Hematopoietic multipotent progenitor cell treated with erythropoietin and hydrocortisone succinate and interleukin-3 and kit ligand, for 8 days (in vitro differentiated cells): ENCODE results near the gene SVIL.
"Not testable (repeated sequence)": the region's sequence is repeated elsewhere in the genome, so short reads cannot be mapped to it uniquely, and the experiment has no call there.

Experiments
- DNase-seq: peaks from one replicate; pipeline ENCODE4 v3.0.0-alpha.2; 2015

SVIL gene

DNA sequence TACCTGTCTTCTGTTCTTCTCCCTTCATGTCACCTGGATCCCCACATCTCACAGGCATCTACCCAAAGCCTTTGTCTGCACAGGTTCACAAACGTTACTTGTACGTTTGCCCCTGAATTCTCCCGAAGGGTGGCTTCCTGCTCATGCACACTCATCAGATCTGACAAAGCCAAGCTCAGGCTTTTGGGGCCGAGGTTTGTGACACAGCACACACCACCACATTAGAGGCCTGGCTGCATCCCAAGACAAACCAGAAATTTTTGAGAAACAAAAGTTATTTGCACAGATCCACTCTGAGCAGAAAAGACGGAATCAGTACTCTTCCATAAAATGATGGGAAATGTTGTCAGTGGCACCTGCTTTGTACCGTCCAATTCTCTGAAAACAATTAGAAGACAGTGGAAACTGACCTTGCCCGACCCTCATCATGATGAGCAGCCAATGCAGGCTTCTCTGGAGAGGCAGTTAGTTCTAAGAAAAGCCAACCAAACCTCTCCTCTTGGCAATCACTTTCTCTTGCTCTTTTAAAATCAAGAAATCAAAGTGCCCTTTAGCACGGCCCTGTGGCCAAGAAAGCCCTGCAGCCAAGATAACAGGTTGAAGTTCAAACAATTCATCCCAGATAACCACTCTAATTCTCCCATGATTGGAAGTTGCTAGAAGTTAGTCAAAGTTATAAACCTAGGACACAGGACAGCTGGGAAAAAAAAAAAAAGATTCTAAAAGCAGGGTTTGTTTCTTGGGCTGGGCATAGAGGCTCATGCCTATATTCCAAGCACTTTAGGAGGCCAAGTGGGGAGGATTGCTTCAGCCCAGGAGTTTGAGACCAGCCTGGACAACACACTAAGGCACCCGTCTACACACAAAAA lies 13.6 kb upstream of the SVIL start:
- DNase-seq = no peak

DNA sequence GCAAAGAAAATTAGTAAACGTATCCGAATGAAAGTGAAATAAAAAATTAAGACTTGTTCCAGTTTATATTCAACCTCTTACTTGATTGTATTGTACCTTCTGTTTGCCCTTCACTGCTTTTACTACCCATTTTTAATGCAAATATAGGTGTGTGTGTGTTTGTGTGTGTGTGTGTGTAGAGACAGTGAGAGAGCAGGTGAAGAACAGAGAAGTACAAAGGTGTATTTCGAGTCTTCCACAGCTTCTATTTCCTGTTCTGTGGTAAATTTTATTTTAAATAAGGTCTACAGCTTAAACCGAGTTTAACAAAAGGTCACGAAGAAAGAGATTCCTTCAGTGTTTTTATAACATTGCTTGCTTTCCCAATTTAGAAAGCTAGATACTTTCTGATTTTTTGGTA lies 12.7 kb upstream of the SVIL start:
- no peak for DNase-seq

DNA sequence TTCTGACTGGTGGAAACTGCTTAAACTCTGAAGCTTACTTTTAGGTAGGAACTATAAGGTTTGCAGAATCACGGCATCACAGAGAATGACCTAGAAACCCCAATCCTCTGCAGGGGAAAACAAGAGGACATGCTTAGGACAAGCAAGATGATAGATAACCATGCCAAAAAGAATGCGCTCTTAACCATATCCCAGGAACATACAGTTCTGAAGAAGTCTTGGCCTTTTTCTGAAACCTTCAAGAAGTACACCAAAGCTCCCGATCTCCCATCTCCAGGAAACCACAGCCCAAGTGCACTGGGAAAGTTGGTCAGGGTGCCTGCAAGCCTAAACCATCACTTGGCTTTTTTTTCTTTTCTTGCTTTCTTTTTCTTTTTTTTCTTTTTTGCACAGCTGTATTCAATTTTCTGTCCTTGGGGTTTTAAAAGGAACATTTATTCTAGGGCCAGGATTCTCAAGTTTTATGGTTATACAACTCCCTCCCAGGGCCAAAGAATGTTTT lies 12.2 kb upstream of the SVIL start:
- no peak for DNase-seq

DNA sequence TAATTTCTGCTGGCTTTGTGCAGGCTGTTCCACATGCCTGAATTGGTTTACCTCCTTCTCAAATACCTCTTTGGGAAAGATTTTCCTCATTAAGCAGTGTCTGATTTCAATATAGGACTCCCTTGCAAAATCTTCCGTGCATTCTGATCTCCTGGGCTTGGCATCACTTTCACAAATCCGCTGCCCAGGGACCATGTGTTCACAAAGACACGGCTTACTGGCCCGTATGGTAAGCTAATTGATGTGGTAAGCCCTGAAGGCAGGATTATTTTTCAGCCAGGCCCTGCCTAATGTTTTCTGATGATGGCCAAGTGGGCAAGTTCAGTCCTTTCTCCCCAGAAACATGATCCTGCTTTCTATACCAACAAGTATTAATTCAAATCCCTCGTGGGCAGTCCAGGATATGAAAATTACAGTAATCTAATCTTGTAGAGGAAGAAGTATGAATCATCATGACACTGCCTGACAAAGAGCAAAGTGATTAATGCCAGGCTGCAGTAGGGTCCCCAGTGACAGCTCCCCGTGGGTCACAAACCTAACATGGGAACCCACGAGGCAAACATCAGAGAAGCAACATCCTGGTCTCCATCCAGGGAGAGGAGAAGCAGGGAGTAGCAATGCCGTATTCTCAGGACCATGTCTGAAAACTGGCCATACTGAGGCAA lies 11.6 kb upstream of the SVIL start:
- DNase-seq = no peak

DNA sequence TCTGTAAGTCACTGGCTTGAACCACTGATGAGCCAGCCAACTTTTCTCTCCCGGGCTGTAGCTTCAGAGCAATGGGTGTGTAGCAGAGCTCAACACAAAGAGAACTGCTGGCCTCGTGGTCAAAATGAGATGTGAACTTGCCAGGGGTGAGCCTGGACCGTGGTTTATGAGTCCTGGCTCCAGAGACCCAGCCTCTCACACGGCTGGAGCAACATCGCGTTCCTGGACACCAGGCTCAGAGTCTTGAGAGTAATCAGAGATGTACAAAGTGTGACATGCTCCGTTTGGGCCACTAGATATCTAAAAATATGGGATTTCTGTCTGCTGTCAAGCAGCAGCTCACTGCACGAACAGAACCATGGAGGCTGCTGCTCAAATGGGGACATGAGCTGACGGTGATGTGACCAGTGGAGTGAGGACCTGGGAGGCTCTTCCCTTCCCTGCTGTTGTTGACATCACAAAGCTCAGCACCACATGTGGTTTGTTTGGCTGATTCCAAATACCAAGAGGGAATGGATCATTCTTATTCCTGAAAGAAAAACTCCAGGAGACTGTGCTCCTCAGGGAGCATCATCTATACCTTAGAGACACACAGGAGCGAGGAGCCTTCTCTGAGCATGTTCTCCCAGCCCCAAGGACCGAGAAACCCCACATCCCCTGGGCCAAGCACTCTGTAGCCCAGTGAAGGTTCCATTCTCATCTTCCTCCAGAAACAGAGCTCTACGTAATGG lies 9.2 kb upstream of the SVIL start:
- no peak for DNase-seq

DNA sequence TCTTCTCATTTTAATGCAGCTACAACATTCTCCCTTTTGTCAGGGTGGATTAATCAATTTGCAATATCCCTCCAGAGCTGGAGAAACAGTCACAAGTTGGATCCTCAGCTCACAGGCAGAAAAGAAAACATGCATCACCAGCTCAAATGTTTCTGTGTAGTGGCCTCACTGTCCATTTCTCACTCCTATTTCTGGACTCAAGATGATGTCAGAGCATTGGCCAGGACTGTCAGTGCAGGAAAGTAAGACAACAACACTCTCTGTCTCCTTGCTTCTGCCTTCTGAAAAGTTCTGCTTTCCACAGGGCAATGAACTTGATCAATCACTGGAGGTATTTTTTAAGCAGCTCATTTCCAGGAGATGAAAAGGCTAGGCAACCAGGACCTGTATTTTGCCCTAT lies 8.2 kb upstream of the SVIL start:
- no peak for DNase-seq

DNA sequence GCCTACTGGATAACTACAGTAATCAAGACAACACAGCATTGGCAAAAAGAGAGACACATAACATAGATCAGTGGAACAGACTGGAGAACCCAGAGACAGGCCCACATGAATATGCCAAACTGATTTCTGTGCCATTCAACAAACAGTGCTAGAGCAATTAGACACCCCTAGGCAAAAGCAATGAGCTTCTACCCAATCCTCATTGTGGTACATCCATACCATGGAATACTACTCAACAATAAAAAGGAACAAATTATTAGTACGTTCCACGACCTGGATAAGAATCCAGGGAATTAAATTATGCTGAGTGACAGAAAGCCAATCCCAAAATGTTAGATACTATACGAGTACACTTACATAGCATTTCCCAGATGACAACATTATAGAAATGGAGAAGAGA lies 2.8 kb upstream of the SVIL start:
- no peak for DNase-seq

DNA sequence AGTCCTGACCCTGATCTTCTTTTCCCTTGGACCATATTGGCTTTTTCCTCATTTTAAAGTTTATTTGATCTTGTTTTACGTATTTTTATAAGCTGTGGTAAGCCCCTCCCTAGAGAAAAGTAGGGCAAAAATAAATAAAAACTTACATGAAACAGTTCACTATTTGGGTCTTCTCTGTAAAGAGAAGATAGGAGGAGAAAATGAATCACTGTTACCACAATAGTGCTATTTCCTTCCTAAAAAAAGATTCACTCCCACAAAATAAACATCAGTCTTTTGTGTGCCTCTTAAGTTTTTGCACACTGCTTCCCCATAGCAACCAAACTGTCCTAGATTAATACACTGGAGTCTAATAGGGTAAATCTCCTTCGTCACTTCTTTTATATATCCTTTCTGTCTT lies 1.4 kb upstream of the SVIL start:
- DNase-seq = no peak

DNA sequence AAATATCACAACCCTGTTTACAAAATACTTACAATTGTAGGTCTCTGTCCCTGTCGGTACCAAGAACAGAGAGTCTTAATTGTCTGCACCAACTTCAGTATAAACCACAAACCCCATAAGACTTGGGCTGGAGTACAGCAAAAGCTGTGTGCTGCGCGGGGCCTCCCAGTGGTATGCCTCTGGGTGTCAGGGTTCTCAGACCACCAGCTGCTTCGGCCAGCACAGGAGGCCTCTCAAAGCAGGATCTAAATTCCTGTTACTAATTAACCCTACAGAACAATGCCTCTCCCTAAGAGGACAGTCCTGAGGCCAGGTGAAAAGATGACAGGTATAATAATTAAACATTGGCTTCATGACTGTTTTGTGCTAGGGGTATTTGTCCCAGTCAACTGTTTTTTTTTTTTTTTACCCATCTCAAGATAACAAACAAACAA lies 957 bp upstream of the SVIL start:
- DNase-seq = no peak

DNA sequence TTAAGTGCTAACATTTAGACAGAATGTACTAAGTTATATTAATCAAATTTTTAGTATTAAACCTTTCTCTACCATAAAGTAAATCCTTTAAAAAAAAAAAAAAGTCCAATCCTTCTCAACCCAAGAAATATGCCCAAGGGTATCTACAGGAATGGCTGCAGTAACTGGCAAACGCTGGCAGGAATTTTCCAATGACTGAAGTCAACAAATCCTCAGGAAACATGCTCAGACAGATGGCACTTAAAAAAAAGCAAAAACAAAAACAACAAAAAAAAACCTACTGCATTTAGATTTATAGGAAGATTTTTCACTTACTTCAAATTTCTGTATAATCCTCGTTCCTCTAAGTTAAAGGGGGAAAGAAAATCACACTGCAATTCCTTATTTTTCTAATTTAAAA lies 666 bp downstream of the SVIL start:
- no peak for DNase-seq

DNA sequence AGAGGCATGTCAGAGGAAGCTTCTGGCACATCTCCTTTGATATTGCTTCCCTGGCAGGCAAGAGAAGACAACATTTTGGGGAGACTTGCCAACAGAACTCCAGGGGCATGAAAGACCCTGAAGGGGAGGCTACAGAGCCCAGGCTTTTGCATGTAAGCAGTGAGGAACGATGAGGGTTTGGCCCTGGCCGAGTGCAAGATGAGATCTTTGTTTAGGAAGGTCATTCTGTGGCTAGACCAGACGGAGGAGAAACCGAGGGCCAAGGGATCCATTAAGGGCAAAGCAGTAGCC lies 3.8 kb downstream of the SVIL start:
- DNase-seq = no peak

DNA sequence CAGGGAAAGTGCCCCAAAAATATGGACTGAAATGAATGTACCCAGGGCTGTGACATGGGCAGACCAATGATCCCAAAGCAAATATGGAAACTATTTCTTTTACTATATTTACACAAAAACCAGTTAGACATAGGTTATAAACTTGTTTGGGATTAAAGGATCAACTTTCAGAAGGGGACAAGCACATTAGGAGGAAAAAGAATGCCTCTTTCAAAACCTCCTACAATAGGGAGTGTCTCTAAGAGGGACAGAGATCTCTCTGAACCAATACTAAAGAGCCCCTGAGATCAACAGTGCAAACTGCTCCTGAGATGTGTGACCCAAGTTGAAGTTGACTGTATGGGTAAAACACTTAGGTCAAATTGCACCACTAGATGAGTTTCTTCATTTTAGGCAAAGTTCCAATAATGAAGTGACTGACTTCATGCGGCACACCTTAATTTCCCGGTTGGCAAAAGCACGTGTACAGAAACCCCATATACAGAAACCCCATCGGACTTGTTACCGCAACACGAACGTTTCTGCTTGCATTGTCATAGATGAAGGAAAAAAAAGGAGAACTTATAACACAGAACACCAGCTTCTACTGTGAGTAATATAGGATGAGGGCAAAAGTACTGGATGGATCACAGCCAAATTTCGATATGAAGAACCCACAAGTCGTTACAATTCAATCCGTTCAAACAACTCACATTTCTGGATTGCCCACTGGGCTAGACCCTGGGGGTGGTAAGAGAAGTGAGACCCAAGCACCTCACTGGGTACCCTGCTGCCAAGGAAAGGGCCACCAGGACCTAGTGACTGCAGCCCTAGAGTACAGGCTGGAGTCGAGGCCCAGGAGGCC lies 4.3 kb downstream of the SVIL start:
- DNase-seq = no peak

DNA sequence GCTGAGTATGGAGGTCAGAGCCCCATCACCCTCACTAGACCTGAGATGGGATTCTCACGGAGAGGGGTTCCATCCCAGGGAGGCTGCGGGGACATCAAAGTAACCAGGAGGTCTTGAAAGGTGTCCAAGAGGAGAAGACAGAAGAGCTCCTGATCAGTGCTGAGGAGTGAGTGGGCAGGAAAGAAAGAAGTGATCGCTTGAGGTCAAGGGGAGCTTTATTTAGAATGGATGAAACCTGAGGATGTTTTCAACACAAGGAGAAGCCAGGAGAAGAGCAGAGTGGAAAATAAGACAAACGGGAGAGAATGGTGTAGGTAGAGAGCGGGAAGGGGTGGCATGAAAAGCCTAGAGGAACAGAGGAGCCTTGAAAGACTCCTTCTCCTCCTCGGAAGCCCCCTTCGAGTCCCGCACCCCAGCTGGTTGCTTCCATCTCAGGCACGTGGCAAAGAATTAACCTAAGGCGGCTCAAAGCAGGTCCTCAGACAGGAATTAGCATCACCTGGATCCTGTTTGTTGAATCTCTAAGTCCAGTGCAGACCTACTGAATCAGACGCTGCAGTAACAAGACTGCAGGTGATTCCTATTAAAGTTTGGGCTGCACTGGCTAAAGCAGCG lies 5.8 kb downstream of the SVIL start:
- DNase-seq = no peak

DNA sequence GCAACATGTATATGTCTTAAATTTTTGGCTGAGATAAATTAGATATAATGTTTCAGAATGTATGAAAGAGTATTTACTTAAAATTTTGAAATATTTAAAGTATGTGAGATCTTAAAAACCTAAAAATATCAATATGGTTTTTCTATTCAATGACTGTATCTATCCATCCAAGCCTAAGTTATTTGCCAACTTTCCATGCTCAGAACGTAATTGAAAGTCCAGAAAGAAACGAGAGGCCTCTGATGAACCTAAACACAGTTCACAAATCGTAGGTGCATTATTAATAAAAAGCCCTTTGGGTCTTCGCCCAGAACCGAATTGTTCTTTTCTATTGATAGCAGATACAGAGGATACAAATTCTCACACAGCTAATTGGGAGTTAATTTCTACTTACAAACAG lies 6.5 kb downstream of the SVIL start:
- no peak for DNase-seq

DNA sequence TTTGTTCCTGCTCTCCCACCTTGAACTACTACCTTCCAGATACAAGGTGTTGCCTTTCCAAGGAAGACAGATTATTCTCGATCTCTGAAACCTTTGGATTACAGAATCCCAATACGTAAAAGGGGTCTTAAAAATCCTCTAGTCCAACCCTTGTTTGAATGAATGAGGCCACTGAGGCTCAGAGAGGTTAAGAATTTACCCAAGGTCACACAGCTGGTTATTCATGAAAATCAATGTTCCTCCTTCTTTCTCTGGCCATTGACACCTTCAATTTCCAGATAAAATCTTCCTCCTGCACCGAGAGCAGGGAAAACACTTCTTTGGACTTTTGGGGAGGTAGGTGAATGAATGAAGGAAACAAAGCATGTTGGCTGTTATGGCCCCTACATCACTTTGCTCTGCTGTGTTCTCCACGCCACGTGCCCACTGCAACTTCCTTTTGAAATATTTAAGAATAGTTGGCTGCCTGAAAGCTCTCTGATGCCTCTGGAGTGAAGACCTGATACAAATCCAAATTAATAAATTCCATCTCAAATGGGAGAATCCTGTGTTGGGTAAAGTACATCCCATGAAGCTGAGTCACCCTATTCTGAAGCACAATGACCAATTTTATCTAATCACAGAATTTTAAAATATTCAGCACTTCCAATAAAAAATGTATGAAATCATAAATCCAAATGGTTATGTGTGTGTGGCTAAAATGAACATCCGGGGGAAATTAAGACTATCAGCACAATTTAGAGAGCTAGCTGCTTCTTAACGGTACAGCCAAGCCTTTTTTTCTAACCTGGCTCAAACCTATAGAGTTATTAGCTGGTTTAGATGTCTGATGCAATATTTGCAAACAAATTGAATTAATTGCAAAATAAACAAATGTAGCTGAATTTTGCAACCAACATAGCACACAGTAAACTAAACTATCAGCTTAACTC lies 7.3 kb downstream of the SVIL start:
- DNase-seq = no peak

DNA sequence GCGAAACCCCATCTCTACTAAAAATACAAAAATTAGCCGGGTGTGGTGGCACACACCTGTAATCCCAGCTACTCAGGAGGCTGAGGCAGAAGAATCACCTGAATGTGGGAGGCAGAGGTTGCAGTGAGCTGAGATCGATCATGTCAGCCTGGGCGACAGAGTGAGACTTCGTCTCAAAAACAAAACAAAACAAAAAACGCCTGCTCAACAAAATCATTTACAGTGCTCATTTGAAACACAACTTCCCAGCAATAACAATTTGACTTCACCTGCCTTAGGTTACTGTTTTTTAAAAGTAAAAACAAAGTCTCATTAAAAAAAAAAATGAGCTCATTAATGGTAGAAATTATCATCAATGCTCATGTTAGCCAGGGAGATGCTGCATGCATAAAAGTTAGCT lies 10.4 kb downstream of the SVIL start:
- DNase-seq = not testable (repeated sequence)

DNA sequence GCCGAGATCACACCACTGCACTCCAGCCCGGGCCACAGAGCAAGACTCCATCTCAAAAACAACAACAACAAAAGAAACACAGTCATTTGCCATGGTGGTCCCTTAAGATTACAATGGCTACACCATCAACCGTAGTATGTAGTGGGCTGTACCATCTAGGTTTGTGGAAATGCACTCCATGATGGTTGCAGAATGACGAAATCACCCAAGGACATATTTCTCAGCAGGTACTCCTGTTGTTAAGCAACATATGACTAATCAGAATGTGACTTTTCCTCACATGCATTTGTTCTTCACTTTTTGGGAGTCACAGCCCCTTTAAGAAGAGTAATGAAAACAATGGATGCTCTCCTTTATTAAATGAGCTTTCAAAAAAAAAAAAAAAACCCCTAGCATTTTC lies 11.0 kb downstream of the SVIL start:
- DNase-seq = no peak

DNA sequence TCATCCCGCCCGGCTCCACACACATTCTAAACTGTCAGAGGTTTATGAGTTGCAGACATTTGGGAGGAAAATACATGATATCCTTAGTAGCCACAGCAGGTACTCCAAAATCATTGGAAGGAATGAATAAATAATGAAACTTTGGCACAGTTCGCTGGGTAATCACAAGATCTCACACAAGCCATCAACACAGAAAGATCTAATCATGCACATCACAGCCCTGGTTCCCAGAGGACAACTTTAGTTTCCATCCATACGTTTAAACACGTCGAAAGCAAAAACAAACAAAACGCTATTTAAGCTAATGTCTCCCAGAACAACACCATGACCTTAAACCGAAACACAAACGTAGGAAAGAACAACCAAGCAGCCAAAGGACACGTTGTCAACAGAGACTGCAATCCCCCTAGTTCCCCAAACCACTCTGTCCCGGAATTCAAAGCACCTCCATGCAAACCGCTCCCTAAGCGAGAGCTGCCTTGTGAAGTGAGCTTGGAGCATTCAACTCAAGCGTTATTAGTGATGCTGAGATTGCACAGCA lies 12.3 kb downstream of the SVIL start:
- no peak for DNase-seq

DNA sequence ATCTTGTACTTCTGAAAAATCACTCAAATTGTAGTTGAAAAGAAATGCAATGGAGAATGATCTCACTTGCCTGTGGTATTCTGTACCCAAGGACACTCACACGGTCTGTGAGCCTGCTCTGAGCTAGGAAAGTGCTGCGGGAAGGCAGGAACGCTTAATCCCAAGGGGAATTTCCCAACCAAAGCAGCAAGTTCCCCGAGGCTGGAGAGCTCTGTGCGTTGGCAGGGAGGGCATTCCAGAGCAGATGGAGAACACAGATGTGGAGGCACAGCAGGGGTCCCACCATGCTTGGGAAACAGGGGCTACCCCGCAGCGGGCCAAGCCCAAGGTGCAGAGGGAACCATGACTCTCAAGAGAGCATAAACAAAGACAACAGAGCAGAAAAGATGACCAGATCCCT lies 13.6 kb downstream of the SVIL start:
- DNase-seq = no peak

DNA sequence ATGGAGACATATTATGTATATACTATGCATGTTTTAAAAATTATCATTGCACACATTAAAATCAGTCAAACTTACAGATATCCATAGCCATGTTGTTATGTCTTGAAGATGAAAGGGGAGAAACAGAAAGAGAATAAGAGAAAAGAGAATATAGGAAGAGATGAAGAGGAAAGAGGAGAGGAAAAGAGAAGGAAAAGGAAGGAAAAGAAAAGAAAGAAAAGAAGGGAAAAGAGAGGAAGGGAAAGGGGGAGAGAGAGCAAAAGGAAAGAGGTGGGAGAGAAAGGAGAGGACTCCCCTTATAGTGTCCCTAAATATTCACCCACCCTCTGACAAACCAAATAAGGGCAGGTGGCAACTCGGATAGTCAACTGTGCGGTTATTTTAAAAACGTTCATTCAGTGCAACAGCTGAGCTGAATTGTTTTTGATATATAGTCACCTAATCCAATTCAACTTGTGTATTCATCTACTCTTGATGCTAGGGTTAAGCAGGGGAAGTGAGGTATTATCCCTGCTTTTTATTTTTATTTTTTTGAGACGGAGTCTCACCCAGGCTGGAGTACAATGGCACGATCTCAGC lies 14.6 kb downstream of the SVIL start:
- no peak for DNase-seq

DNA sequence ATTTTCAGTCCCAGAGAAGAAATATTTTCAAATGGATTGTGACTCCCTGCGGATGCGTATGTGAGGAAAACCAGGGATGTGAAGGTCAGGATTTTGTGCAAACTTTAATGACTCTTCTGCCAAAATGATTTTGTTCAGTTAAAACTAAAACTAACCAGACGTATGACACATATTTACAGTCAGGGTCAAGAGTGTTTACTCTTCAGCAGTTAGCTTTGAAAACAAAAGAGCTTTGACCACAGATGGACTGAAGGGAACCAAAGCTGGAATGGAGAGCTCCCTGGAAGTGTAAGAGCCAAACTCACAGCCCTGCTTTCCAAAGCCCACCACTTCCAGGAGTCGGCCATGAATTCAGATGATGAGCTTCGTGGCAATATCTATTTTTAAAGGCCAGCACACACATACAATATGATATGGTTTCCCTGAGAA lies 15.5 kb downstream of the SVIL start:
- DNase-seq = no peak
